ENCODE results near the gene NUDT1. TPM values are rescaled to one million over a fixed set of nuclear protein-coding genes. Genes with fewer than 3 reads are reported as not detected.

NUDT1 gene
- polyA plus RNA-seq, 10 donors = 11.9 to 33.6 (median 19.9) TPM

DNA sequence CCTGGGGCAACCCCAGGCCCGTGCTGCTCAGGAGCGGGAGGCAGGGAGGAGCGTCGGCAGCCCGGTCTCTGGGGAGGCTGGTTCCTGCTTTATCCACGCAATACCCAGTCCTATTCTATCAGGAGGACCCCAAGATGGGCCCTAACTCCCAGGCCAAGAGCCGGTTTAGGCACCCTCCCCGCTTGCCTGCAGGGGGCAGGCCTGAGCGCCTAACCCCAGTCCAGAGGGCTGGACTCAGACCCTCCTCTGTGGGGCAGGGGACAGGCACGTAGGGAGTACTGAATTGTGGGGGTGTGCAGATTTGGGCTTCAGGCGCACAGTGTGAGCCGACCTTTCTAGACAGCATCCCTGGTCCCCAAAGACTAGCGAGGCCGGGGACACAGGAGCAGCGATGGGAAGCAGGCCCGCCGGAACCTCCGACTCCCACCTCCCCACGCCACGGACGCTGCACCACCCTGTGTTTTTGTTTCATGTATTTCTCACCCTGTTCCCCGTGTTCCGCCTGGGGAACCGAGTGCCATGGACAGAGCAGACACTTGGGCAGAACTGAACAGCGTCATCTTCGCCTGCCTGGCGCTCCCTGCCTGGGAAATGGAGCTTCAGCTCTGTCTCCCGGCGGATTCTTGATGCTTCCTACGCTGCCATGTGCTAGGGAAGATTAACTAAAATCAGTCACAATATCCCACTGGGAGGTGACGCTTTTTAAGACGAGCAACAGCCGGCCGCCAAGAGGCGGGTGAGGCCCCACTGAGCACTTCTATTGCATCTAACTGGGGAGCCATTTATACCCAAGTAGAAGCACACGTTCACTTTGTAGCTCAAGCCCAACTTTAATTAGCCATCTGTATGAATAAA is 5.3 kb downstream of the NUDT1 start:
- peak in 1 of 3 donors; percentile 61 for DNase-seq

DNA sequence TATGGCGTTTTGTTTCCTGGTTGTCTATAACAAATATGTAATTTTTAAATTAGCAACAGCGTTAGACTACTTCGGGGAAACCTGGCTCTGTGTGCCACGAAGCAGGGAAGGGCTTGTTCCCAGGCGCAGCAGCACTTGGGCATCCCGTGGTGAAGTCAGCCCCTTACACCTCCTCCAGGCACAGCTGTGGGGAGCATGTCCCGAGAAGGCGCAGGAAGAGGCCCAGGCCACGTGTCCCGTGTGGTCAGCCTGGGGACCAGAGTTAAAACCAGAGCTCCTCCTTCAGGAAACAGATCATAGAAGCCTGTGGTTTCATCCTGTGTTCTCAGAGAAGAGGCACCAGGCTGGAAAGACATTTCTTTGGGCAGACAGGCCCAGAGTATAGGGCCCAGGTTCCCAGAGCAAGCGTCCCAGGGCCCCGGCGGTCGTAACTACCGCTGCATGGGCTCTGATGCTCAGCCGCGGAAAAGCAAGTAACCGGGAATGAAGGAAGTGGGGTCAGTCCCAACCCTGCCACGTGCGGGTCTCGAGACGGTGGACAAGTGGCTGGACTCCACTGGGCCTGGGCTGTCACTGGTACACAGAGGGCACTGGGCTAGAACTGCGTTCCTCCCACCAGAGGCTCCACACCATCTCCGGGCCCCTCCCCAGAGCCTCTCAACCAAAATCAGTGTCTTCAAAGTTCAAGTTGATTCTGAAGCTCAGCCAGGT is 7.1 kb downstream of the NUDT1 start:
- peak; percentile 88 to 94 (median 90) for DNase-seq

DNA sequence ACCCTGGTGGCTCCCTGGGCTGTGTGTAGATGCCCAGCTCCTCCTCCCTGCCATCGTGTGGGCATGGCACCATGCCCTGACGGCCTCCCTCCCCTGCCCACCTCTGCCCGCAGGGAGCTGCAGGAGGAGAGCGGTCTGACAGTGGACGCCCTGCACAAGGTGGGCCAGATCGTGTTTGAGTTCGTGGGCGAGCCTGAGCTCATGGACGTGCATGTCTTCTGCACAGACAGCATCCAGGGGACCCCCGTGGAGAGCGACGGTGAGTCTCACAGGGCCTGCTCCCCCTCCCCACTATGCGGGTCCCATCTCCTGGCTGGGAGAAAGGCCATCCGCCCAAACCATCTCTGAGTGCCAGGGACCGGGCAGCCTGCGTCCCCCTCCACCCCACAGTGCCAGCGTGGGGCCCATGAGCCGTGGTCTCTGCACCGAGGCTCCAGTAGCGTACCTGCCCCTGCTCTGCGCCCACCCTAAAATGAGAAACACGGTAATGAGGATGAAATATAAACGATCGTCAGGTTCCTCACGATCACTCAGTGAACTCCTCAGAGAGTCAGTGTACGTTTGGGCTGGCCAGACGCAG is 7.8 kb downstream of the NUDT1 start:
- no peak for DNase-seq

DNA sequence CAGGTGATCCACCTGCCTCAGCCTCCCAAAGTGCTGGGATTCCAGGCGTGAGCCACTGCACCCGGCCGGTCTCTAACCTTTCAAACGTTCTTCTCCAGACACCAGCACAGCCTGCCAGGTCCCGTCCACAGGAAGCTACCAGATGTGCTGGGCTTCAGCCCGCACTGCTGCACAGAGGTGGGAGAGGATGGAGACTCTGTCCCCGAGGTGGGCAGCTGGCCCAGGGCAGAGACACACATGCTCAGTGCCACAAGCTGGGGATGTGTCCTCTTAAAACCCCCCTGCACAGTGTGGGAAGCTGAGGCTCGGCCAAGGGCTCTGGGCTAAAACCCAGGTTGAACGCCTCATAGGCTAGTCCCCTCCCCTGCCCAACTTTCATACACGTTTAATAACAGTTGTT is 9.4 kb downstream of the NUDT1 start:
- DNase-seq = peak in 1 of 3 donors; percentile 79

DNA sequence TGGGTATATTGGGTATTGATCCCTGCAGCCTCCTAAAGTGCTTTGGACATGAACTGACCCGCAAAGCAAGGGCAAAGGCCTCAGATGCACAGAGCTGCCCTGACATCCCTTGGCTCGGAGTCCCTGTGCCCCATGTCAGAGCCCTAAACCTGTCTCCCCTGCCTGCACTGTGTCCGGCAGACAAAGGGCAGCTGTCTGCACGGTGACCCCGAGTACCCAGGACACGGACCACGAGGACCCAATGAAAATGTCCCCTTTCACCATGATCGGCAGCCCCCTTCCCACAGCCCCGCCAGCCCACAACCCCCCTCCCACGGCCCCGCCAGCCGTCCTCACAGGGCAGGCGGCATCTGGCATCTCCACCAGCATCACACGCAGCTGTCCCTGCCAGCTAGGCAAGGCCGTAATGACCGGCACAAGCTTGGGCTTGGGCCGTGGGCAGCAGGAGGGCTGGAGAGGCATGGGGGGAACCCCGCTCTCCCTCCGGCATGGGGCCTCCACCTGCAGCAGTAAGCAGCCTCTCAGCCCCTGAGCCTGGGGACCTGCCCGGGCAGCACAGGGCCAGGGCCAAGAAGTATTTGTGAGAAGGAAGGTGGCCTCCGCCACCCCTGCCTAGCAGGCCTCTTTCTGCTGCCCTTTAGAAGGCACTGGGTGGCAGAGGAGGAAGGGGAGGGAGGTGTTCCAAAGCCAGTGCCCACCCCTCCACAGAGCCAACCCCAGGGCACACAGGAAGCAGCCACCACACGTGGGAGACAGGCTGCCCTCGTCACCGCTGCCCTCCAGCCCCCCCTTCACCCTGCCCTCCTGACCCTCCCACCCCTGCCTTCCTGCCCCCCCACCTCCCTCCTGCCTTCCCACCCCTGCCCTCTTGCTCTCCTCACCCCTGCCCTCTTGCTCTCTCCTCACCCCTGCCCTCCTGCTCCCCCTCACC is 10.1 kb downstream of the NUDT1 start:
- peak in 1 of 3 donors; percentile 74 for DNase-seq

DNA sequence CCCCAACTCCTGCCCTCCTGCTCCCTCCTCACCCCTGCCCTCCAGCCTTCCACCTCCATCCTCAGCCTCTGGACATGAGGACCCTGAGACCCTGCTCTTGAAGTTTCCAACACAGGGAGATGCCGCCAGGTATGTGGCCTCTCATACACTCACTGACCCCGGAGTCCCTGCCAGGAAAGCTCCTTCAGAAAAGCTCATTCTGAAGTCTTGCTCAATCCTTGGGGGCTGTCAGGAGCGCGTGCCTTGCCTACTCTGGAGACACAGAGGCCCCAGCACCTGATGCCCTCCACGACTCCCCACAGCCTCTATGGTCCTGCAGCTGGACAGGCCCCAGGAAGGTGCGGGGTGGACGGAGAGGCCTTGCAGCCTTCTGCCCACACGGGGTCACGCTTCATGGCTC is 11.0 kb downstream of the NUDT1 start:
- DNase-seq = no peak

DNA sequence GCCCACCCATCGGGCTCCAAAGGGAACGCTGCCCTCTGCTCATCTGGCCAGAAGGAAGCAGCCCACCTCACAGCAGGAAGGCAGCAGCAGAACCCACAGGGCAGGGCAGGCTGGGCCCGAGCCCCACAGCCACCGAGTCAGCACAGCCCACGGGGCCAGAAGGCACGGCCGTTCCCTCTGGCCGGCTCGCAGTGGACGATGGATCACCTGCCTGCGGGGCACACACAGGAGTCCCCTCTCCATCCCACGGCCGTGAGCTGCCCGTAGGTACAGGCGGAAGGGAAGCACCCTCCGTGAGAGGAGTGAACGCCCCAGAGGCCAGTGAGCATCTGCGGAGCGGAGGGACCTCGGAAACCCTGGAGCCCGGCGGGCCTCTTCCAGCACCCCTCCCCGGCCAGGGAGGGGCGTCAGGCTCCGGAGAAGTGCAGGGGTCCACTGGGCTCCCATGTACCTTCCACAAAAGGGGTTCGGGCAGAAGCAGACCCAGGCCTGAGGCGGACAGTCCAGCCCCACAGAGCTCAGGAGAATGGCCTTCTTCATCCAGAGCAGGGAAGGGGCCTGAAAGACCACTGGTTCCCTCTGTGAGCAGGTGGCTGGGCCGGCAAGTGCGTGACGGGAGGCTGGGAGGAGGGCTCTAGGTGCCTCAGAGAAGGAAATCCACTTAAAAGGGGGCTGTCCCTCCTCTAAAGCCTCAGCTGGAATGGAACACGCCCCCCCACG is 11.7 kb downstream of the NUDT1 start:
- DNase-seq = no peak

DNA sequence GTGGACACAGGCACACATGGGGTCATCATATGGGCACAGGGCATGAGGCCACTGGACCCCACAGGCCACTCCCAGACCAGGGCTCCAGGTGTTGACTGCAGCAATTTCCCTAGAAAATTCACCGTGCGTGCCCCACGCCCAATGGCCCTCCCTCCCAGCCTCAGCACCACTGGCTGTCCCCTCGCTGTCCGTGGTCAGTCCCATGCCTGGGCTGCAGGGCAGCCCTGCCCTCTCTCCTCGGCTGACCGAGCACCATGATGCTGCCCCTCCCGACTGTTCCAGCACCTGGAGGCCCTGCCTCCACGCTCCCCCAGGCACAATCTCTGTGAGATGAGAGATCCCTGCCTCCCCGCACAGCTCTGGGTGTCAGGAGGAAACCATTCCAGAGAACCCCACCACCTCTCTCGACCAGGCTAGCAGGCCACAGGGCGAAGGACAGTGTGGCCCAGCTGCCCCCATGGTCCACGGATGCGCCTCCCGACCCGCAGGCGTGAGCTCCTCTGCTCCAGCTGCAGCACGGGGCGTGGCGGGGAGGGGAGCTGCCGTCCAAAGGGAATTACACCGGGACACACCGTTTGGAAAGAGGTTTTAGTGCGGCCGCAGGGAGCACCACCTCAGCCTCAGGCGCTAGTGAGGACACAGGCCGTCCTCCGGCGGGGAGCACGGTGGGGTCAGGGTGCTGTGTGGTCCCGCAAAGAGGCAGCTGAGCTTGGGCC is 12.6 kb downstream of the NUDT1 start:
- DNase-seq = no peak

DNA sequence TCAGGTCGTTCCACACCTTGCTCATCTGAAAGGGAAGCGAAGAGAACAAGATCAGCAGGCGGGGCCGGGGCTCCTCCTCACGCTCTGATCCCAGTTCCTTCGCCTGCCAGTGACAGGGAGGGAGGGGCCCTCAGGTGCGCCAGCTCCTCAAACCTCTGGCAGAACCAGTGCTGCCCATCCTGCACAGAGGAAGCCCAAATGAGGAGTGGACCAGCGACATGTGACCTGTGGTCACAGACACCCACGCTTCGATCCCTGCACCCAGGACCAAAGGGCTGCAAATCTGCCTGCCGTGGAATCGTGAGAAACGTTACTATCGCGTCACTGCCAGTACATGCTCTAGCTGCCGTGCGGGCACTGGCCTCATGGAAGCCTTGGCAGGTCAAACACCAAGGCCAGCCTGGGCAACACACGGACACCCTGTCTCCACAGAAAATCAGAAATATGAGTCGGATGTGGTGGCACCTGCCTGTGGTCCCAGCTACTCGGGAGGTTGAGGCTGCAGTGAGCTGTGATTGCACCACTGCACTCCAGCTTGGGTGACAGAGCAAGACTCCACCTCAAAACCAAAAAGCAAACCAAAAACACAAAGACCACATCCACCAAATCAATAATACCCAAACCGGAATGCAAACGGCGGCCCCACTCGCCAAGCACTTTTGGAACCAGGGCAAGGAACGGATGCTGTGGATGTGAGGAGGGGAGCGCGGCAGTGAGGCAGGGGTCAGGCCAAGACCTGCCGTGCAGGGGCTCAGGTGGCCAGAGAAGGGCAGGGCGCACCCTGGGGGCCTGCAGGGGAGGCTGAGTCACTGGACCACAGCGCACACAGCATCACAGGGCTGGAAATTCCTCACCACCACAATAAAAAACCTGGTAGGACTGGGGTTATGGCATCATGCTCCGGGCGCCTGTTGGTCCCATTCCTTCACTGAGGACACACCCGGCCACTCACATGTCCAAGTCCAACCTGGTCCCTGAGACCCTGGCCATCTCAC is 13.4 kb downstream of the NUDT1 start:
- no peak for DNase-seq

DNA sequence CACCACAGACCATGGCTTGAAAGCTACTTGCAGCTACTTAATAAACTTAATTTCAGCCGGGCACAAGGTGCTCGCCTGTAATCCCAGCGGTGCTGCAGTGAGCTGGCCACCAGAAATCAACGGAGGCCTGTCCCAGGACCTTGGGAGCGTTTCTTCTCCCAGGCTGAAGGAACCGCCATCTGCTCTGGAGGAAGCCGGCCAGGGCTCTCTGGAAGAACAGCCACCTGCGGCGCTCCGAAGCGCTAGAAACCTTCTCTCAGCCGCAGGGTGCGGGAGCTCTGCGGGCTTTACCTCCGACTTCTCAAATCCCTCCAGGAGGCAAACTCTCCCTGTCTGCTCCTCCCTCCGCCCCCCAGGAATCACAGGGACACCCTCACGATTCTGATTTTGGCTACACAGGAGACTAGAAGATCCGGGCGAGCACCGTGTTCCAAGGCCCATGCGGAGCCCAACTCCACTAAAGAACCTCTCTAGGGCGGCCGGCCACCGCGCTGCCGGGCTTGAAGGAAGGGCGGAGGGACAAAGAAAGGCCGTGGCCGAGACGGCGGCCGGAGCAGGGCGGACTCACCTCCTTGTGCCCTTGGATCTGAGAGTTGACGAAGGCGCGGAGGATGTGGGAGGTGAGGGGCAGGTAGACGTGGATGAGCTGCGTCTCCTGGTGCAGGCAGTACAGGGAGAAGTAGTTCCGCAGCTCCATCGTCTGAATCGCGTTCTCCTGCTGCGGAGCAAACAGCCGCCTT is 14.4 kb downstream of the NUDT1 start:
- no peak for DNase-seq

DNA sequence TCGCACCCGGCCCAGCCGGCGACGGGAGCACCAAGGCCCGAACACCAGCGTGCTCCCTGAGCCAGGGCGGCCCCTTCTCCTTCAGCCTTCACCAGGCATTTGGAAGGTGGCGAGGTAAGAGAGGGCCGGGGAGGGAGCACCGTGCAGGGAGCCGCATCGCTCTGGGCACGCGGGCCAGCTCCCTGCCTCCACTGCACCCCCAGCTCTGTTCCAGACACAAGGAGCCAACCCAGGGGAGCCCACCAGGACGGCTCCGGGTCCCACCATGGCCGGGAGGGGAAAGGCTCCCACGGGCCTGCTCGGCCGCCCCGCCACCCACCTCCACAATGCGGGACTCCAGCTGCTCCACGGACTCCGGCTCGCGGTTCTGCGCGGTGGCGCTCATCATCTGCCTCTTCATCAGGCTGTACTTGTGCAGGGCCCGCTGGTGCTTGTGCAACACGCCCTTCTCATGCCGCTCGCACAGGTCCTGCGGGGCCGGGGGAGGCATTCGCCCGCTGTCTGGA is 15.1 kb downstream of the NUDT1 start:
- DNase-seq = no peak

DNA sequence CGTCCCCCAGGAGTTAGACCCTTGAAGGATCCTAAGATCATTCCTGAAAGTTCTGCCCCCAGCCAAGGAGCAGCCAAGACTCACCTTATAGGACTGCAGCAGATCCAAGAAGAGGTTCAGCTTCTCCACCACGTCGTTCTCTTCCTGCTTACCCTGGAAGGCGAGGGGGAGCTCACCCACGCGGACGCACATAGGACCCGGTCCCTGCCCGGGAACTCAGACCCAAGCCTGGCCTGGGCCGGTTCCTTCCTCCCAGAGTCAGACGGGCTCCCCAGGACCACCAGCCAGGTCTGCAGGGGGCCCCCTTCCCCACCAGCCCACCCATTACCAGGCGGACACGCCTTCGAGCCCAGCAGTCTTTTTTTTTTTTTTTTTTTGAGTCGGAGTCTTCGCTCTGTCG is 15.6 kb downstream of the NUDT1 start:
- DNase-seq = no peak

DNA sequence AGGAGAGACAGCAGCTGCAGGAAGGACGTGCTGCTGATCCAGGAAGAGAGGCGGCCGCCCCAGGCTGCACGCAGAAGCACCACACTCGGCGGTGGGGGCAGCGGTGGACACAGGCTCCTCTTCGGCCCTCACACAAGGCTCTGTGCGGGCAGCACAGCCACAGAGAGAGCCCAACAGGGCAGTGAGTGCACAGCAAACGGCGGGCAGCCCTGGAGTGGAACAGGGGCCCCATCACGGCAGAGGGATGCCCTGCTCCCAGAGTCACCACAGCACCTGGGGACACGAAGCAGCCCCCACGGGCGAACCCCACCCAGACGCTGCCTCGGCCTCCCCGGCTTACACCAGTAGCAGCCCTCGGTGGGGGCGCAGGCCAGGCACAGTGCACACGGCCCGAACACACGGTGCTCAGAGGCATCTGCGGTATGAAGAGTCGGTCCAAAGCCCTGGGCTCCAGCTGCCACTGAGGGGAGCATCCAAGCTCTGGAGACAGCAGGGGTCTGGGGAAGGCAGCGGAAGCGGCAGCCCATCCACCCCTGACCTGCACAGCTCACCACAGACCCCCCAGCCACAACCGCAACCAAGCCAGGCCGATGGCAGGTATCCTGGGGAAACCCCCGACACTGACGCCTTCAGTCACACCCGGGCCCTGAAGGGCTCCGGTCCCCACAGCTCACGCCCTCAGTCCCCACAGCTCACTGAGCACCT is 16.8 kb downstream of the NUDT1 start:
- DNase-seq = no peak

DNA sequence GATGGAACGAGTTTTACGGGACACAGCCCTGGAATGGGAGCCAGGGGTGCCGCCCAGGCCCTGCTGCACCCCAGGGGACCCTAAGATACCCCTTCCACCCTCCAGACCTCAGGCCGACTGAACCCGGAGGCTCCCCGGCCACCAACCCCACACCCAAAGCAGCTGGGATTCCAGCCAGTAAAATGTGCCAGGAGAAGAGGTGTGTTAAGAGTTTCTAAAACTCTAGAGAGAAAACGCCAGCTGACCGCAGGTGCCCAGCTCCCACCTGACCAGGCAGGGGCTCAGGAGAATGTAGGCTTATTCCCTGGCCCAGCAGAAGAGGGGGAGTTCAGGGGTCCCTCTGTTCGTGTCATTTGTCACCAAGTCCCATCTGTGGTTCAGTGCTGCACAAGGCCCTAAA is 17.5 kb downstream of the NUDT1 start:
- DNase-seq = no peak

DNA sequence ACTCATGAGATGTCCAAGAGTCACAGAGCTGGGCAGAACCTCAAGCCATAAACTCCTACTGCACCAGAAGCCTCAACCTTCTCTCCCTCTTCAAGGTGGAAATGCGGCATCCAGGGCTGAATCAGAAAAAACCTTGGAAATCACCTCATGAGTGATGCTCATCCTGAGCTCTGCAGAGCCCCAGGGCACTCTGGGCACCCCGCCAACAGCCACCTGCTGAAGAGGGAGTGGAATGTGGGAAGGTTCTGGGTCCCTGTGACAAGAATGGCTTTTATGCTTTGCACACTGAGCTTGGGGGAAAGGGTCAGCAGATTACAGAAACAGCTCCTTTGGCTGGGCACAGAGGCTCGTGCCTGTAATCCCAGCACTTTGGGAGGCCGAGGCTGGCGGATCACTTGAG is 18.8 kb downstream of the NUDT1 start:
- DNase-seq = no peak

DNA sequence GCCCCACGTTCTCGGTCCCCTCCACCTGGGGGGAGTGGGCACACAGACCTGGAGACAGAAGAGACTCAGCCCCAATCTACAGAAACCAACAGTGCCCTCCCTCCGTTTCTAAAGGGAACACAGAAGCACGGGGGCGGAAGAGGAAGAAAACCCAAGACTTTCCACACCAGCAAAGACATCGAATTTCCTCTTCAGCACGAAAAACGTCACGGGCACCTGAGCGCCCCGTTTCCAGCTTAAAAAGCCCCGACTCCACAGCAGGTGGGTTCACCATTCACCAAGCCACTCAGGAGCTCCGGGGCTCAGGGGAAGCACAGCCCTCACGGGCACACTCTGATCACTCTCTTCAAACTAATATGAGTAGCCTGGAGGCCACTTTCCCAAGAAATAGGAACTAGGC is 19.6 kb downstream of the NUDT1 start:
- DNase-seq = no peak

DNA sequence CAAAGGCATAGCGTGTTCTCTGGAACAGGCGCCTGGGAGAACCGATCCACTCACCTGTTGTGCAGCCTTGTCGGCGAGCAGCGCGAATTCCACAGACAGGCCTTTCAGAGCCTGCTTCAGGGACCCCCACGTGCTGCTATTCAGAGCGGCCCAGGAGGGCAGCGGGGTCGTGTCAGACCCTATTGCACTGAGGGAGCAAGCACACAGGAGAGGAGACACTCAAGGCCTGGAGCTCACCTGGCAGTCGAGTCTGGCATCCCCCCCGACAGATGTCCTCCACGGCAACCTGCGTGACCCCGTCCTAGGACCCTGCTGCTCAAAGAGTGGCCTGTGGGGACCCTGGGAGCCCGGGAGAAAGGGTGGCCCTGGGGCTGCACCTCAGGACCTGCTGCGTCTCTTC is 21.1 kb downstream of the NUDT1 start:
- no peak for DNase-seq

DNA sequence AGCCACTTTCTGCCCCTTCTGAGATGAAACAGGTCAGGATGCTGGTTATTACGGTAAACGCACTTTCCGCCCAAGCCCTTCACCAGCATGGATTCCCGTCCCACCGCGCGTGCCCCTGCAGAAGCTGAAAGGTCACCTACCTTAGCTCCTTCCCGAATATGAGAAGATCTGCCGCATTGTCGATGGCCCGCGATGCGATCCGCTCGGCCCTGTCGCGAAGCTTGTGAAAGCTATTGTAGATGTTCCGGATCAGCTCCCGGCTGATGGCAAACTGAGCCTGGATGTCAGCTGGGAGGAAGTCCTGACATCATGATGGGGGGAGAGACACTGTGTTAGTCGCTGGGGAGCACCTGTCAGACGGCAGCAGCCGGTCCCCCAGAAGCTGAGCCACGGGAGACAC is 22.1 kb downstream of the NUDT1 start:
- DNase-seq = no peak
